GM21360 (cell line): ENCODE results near the gene DCDC2C.
"Not testable (repeated sequence)": the region's sequence is repeated elsewhere in the genome, so short reads cannot be mapped to it uniquely, and the experiment has no call there.

Source experiments
- ATAC-seq: cut with Tn5 transposase; IDR thresholded peaks from one replicate; pipeline ENCODE4 v1.9.1; 2021; ENCODE audit warnings: mild to moderate bottlenecking, moderate library complexity; ENCODE audit not compliant: unreplicated experiment

DCDC2C gene, protein sequence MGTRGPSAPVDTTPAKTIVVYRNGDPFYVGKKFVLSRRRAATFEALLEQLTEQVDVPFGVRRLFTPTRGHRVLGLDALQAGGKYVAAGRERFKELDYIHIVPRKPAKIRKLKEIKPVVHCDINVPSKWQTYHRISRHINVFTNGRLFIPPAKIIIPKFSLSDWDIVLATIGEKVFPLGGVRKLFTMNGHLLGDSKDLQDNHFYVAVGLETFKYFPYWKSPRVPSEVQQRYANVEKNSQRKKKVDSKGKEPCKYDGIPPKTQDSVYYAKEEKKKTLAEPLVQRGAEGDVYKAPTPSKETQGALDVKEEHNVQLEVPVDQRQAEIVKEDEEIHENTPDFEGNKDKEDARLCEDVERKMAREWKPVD

DNA sequence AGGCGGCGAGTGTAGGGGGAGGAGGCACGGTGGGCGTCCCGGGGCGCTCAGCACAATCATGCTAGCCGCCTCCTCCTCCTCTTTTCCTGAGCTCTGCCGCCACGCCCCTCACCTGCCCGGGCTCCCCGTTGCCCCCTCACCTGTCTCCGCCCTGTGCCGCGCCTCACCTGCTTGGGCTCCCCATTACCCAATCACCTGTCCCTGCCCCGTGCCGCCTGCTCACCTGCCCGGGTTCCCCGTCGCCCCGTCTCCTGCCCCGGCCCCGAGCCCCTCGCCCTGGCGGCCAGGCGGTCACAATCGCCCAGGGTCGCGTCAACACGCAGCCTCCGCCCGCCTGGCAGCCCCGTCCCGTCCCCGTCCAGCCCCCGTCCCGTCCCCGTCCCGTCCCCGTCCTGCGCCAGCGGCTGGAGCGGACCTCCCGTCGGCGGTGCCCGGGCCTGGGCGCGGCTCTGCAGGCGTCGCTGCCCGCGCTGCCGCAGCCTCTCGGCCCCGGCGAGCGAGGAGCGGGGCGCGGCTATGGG lies at the start of gene DCDC2C:
Gene DCDC2C (plus strand): TSS at position 340 of the 521 bp plus-strand sequence. CDS start 177 bp downstream, at position 517.
- ATAC-seq: no peak

DNA sequence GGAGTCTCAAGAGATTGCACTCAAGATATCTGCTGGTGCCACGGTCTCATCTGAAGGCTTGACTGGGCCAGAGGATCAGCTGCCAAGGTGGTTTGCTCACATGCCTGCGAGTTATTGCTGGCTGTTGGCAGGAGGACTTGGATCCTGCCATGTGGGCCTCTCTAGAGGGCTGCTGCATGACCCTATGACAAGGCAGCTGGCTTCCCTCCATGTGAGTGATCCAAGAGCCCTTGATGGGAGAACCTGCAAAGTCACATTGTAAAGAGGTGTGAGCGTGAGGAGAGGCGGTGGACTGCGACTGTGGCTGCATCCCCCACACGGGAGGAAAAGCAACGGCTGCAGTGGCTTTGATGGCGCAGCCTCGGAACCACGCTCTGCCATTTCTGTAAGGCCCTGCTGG lies 49.4 kb upstream of the DCDC2C start:
- no peak for ATAC-seq

DNA sequence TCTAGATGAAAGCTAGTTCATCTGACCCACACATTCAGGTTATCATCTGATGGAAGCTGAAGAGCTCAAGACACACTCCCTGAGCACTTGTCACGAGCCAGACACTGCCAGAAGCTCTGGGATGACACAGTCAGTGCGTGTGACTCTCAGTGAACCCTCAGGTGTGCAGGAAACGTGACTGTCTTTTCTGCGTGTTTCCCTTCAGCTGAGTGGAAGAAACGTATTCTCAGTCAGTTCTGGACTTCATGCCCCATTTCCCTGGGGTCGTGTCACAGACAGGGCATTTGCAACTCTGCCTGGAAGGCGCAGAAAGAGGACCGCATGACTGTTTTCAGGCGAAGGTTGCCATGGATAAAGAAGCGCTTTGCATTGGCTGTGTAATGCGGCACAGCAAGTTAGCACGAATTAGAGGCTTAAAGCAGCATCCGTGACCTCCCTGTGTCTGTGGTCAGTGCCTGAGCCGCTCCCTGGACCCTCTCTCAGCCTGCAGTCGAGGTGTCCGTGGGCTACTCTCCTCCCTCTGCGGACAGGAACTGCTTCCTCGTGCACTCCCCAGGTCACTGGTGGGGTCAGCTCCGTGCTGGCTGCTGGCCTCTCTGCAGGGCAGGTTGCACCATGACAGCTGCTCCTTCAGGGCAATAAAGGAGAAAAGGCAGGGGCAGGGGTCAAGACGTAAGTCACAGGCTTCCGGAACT lies 48.7 kb upstream of the DCDC2C start:
- ATAC-seq: no peak

DNA sequence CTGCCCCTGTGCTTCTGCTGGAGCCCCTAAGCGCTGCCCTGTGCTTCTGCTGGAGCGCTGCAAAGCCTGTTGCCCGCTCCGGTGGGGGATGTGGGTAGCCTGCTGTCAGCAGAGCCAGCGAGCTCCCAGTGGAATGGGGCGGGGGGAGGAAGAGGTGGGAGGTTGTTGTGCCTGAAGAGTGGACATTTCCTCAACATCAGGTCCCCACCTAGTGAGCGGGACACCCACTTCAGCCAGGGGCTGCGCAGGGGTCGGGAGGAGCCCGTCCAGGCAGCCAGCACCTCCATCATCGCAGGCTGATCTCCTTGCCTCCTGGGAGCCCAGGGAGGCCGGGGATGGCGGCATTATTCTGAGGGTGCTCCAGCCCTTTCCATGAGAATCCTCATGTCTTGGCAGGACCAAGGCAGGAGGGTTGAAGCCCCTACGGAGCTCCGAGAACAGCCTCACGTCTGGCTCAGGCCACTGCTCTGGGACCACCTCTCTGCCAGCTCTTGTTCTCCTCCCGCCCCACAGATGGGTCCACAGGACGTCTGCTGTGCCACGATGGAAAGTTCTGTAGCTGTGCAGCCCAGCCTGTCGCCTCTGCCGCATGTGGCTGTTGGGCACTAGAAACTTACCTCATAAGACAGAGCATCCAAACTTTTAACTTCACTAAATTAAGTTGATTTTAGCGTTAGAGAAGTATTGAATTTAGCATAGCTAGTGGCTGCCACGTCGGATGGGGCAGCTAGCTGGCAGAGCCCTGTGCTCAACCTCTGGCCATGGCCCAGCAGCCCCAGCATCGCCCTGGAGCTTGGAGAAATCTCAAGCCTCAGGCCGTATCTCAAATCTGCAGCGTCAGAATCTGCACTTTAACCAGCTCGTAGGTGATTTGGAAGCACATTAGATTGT lies 47.3 kb upstream of the DCDC2C start:
- no peak for ATAC-seq

DNA sequence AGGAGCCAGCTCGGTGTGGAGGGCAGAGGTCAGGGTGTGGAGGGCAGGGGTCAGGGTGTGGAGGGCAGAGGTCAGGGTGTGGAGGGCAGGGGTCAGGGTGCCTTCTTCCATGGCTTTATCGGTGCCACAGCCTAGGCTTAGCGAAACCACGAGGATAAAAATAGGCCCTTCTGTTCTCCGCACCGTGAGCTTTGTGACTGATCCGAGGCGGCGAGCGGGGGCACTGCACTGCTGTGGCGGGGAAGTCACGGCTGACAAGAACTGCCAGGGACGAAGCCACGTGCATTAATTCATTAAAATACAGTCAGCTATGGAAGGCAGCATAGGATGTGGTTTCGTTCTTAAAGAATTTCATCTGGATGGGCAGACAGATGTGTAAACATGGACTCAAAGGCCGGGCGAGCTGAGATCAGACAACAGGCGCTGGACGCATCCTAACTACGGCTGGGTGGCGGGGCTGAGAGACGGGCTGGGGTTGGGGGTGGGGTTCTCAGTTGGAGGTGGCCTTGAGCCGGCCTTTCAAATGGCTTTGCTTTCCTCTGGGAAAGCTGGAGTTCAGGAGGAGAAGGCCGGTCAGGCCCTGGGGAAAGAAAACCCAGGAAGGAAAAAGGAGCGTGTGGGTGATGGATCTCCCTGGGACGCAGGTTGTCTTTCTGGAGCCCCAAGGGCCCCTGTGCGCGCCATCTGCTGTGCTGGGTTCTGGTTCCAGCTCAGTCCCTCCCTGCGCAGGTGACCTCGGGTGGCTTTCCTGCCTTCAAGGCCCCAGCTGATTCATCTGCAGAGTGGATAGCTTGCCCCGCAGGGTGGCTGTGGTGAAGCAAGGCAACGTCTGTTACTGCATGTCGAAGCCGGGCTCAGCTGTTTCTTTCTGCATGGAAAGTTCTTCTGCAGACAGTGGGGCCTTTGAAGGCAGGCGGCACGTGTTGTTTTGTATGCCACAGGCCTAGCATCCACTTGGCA lies 46.3 kb upstream of the DCDC2C start:
- no peak for ATAC-seq

DNA sequence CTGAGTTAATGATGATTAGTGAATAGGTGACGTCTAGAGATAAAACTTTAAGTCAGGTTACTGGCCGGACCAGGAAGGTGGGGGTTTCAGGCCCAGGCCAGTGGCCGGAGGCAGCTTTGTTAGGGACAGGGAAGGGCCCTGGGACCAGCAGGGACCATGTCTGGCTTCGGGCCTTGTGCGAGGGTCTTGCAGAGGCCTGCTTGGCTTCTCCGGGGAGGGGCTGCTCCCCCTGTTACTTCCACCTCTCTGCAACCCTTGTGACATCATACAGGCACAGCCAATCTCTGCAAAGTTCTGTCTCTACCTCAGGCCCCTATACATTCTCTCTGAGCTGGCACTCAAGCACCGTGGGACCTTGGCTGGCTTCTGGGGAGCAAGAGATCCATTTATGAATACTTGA lies 45.5 kb upstream of the DCDC2C start, which contains the start of gene ALLC:
Gene ALLC (plus strand): TSS at position 320 of the 400 bp plus-strand sequence. CDS start 12,958 bp downstream, outside the sequence.
- no peak for ATAC-seq

DNA sequence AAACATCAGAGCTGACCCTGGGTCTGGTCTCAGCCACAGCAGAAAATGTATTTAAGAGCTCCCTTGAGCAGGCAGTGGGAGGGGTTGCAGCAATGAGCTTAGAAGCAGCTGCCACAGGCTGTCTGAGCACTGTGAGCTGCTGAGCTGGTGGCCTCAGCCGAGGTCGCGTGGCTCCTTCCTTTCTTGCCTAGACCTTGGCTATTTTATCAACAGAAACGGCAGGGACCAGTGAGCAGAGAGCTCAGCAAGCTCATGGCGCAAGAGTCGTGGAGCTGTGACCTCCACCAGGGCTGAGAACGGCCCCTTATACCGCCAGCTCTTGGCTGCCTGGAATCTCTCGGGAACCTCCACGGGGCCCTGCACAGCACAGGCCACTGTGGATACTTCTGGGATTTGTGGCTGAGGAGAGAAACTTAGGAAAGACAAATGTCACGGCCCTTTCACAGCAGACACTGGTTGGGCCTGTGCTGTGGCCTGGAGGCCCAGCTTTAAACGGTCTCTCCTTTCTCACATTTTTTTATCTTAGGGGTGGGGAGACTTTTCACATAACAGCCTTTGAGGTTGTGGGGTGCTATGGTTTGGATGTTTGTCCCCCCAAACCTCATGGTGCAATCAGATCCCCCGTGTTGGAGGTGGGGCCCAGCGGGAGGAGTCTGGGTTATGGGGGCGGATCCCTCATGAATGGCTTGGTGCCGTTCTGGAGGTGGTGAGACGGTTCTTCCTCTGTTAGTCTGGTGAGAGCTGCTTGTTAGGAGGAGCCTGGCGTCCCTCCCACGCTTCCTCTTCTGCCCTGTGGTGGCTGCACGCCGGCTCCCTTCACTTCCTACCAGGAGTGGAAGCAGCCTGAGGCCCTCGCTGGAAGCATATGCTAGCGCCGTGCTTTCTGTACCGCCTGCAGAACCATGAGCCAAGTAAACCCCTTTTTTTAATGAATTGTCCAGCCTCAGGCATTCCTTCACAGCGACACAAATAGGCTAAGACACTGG lies 43.6 kb upstream of the DCDC2C start:
- ATAC-seq: no peak

DNA sequence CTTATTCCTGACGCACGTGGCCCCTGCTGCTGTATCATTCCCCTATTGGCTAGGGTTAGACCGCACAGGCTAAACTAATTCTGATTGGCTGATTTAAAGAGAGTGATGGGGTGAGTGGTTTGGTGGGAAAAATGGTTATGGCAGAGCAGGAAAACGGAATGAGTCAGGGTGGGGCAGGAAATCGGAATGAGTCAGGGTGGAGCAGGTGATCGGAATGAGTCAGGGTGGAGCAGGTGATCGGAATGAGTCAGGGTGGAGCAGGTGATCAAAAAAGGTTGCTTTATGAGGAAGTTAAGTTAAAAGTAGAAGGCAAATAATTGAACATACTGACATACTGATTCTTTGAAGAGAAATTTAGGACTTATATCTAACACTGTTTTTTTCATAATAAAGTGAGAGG lies 42.7 kb upstream of the DCDC2C start:
- ATAC-seq: not testable (repeated sequence)

DNA sequence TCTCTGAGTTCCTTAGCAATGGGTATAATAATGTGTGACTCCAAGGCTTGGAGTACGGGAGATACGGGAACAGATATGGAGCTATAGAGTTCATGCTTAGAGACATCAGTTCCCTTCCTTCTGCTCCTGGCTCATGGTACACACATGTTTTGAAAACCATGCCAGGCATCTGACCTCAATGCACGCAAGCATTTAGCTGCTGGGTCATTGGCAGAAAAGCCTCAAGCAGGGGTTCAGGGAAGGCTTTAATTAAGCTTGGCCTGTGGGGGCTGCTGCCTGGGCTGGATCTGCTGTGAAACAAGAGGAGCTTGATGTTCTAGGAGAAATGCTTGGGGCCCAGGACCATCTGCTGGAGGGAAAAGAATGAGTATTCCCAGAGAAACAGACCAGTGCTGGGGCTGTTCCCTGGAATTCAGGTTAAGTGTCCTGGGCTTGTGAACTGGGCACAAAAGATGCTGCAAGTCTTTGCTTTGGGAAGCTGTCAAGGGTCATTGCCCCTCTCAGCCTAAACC lies 42.2 kb upstream of the DCDC2C start:
- no peak for ATAC-seq

DNA sequence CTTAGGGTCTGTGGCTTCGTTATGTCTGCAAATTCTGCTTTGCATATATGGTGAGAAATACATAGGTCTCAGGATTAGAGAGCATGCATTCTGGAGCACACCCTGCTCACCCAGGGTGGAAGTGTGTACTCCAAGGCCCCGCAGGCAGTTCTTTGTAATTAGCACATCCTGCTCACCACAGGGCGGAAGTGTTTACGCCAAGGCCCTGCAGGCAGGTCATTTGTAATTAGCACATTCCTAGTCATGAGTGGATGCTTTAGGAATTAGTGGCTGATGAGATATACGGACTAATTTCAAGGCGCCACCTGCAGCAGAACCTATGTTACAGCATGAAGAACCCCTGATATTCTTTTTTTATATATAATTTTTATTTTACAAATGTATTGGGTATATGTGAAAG lies 41.1 kb upstream of the DCDC2C start:
- ATAC-seq: no peak

DNA sequence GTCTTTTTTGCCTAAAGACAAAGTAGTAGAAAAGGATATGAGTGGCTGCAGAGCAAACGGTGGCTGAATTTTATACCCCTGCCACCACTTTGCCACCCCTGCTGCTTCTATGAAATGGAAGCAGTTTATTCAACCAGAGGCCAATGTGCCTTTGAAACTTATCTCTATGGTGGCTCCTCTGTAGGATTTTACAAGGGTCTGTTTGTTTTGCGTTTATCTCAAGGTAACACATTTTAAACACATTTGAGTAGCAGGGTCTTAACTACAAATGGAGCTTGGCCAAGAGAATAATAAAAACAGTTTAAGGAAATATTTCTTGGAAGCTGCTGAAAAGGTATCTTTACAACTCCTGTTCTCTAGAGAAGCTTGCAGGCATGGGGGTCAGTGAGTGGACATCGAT lies 39.3 kb upstream of the DCDC2C start:
- ATAC-seq: no peak

DNA sequence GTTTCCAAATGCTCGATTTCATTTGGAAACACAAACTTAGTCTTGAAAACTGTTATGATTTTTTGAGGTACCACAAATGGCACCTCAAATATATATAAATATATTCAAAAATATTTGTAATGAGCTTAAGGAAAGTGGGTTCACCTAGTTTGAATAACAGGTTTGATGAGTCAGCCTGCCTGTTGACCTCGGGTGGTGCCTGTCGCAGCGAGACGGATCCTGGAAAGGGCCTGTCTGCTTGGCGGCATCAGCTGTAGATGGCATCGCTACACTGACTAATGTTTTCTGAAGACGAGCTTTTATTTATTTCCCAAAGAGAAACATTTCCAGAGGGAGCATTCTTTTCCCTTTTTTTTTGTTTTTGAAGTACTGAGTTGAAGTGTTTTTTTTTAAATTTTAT lies 38.5 kb upstream of the DCDC2C start:
- ATAC-seq: no peak

DNA sequence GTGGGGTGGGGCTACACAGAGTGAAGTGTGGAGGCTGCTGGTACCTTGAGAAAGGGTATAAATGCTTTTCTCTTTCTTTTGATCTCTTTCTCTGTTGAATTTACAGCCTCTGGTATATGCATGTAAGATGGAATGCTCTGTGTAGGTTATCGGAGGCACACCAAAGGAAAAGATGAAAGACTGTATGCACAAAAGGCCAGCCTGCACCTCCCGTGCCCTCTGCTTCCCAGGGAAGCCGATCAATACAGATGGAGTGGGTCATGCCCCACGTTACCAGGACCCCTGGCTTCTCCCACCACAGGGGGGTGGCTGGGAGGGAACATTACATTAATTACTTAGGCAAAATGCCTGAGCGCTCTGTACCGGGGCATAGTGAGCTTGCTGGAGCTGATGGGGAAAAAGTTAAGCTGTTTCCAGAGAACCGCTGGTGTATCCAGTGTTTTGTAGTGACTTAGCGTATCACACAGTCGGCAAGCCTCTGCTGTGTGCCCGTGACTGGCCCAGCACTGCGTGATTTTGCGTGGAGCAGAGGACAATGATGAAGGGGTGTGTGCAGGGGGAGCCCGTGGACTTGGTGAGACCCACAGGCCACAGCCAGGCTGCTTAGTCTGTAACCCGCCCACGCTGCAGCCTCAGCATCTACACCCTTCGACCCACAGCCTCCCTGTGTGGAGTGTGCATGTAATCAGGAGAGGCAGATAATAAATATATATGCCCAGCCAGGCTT lies 37.3 kb upstream of the DCDC2C start:
- ATAC-seq: no peak

DNA sequence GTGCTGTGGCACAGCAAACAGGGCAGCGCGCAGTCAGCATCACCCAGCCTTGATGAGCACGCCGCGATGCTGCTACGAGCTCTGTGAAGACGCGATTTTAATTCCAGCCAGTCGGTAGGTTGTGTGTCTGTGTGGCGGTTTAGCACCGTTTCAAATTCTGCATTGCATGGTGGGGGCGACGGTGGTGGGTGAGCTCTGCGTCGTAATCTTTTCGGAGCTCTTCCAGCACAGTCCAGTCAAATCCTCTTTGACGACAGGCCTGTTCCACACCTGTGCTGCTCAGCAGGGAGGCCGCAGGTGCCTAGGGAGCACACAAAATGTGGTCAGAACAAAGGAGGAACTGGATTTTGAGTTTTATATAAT lies 36.8 kb upstream of the DCDC2C start:
- no peak for ATAC-seq

DNA sequence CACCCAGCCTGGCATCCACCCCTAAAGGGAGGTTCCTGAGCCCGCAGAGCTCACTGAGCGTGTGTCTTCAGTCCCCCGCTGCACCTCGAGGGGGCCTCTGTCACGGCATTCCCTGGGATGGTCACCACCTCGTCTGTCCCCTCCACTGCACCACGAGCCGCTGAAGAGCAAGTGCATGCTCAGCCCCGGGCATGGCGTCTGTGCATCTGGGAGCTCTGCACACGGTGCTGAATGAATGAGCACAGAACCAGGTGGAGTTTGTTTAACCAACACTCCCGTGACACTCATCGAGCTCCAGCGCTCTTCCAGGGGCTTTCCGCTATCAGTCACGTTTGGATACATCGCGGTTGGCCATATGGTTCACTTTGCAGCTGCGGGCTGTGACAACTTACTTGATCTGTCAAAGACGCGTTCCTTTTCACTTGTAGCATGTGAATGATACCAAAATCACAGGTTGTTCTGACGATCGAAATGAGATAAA lies 36.2 kb upstream of the DCDC2C start:
- no peak for ATAC-seq

DNA sequence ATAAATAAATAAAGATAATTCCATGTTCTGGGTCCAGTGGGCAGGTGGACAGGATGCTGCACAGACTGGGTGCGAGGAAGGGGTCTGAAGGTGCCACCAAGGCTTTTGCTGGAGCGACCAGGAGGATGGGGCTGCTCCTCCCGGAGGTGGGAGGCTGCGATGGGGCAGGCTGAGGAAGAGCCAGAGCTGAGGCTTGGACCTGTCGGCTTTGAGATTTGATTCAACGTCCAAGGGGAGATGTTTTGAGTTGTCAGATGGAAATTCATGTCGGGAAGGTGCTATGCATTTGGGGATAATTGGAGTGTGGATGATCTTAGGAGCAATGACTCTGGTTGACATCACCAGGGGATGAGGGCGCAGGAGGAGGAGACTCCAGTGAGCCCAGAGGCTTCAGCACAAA lies 33.7 kb upstream of the DCDC2C start:
- no peak for ATAC-seq

DNA sequence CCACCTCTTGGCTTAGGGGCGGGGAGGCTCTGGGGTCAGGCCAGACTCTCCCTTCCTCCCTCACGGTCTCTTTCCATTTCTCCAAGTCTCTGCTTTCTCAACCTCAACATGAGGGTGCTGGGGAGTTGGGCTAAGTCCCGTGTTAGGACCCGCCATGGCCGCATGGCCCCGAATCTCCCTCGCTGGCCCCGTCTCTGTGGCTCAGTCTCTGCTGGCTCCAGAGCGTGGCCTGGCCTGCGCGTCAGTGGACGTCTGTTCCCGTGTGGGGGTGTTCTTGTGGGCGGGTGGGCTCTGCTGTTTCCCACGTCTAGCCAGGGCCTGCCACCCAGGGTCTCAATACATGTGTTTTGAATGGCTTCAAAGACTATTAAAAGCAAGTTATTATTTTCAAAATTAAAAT lies 33.0 kb upstream of the DCDC2C start:
- no peak for ATAC-seq

DNA sequence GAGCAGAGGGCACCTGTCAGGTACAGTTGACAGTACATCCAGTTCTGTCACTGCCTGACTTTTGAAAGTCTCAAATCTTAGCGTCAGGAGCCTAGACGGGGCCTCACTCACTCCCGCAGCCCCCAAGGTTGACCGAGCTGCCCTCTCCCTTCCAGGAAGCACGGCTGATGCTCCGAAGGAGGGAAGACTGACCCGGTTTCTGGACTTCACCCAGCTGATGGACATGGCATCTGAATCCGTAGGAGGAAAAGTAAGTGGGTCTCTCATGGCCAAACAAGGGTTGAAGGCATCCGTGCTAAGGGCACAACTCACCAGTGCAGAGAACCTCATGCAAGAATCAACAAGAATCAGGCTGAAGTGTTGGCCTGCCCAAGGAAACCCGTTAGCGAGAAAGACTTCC lies 32.4 kb upstream of the DCDC2C start:
- no peak for ATAC-seq
